Hypothalamus (tissue), 51 donors: ENCODE measurements around the gene LRRC75B.
A peak's percentile ranks its signal among the peaks of the same experiment; 100 is the strongest.
"Not testable (repeated sequence)": the region's sequence is repeated elsewhere in the genome, so short reads cannot be mapped to it uniquely, and the experiment has no call there.

ENCODE experiments used
- DNase-seq, 51 donors: peaks; one replicate each; lab custom pipeline; 2025; lab: John Stamatoyannopoulos, UW

LRRC75B gene

GRCh38 chr22:24555165-24556039 lies 37.5 kb downstream of the LRRC75B start, which contains the start of gene SNRPD3:
TSS of gene SNRPD3 (plus strand) at chr22:24555999. CDS start at chr22:24557675, 1,676 bp downstream.
- peak; percentile 93 to 100 (median 99) for DNase-seq

- peak in 6 of 51 donors; percentile 7 to 48 (median 33) for DNase-seq
Observed at GRCh38 chr22:24554313-24555164, 38.3 kb downstream of the LRRC75B start, which contains the start of gene GUCD1. TSS of gene GUCD1 (minus strand) at chr22:24555138. CDS start at chr22:24554991, 147 bp downstream.

- peak in 3 of 51 donors; percentile 5 to 14 (median 6) for DNase-seq
Observed at GRCh38 chr22:24553597-24554312, 39.1 kb downstream of the LRRC75B start.

GRCh38 chr22:24552503-24553286 lies 40.2 kb downstream of the LRRC75B start:
- DNase-seq = not testable (repeated sequence)

GRCh38 chr22:24550902-24551435 lies 41.9 kb downstream of the LRRC75B start:
- no peak for DNase-seq

DNA sequence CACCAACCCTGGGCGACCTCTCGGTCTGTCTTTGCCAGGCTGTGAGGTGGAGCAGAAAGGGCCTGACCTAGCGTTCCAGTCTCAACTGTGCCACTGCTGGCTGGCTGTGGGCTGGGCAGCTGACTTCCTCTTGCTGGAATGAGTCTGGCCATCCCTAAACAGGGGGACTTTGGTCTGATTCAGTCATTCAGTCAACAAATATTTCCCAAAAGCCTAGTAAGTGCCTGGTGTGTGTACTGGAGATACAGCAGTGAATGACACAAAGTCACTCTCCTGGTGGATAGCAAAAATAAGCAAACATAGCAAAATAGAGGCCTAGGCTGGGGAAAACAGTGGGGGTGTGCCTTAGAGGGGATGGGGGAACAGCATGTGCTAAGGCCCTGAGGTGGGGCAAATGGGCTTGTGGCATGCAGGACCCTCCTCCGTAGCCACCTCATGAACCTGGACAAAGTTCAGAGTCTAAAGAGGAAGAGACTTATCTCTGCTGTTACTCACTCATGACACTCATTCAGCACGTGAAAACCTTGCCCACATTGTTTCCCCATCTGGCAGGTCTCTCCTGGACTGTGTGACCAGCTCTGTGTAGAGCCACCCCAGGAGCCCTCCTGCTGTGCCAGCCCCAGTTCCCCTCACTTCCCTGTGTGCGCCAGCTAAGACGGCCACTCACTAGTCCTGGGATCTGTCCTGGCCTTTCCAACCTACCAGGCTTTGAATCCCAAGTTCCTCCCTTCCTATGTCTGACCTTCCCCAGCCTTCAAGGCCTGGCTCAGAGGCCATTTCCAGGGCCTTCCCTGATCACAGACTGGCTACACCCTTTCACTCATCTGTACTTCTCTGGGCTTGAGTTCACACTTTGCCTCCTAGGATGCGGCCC lies 42.6 kb downstream of the LRRC75B start:
- peak in 1 of 51 donors; percentile 2 for DNase-seq

DNA sequence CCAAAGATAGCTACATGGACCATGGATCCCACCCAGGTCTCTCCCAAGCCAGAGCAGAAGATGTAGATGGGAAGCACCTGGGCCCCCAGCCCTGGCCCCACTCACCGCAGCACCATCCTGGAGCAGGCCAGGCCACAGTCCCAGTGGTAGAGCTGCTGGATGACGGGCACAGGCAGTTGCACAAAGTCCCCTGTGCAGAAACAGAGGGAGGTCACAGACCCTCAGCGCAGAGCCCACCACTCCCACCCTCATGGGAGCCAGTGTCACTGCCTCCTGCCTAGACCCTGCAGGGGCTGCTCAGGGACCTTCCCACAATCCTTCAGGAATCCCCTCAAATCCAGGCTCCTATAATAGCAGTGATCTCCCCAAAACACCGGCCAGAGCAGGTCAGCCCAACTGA lies 44.1 kb downstream of the LRRC75B start:
- DNase-seq = no peak

DNA sequence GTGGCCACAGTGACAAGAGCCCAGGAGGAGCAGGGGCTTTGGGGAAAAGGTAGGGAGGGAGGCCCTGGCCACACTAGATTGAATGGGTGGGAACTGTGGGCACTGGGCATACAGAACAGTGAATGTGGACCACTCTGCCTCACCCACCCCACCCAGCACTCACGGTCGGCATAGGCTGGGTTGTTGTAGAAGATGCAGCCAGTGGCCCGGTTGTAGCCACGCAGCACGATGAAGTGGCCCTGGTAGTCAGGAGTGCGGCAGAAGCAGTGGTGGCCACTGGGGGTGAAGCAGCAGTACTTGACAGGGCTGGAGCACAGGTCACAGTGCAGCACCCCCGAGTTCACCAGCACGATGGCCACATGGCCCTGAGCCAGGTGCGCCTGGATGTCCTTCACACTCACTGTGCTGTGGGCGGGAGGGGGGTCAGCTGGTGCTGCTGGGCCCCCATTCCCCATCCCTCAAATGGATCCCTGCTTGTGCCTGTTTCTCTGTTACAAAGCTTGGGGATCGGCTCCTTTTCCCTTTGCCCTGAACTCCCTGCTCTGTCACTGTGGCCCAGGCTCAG lies 49.1 kb downstream of the LRRC75B start:
- DNase-seq = no peak

DNA sequence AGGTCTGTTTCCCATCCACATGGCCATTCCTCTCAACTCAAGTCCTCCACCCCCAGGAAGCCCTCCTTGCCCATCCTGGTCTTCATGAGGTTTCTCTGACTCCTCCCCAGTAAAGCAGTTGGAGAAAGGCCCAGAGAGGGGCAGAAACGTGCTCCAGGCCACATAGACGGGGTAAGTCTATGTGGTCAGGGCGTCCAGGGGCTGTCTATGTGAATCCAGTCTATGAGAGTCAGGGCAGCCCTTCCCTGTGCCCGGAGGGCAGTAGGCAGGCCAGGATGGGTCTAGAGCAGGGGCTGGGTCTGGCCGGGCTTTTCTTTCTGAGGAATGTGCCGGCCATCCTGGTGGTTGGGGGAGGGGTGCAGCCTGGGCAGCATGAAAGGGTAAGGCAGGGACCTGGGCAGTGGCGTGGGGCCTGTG lies 49.7 kb downstream of the LRRC75B start:
- no peak for DNase-seq

DNA sequence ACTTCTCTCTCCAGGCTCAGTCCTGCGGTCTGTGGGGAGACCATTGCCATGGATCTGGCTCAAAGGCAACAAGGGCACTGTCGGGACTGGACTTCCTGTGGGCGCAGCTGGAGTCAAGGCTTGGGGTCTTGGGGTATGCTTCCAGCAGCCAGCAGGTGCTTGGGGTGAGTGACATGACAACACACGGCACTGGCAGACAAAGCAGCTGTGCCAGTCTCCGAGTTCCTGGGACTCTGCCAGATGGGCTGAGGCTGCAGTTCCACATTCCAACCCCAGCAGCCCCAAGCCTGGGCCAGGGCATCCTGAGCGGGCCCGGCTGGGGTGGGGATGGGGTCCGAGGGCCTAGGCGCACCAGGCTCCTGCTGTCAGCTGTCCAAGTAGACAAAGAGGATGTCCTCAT lies 50.2 kb downstream of the LRRC75B start:
- peak in 16 of 51 donors; percentile 2 to 62 (median 24) for DNase-seq

GRCh38 chr22:24541681-24542515 lies 51.0 kb downstream of the LRRC75B start:
- no peak for DNase-seq

DNA sequence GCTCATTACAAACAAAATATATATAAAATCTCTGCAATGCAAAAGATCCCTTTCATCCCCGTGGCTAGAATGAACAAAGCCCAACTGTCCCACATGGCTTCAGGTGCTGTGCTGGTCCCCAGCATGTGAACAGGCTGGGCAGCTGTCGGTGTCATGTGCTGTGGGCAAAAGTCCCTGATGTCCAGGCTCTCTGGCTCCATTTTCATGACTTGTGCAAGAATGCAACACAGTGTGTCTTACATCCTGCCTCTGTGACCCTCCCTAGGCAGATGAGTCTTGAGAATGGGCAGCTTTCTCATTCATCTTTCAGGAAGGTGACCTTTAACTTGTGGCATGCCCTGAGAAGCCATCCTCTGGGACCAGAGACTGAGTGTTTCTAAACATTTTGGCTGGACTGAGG lies 52.4 kb downstream of the LRRC75B start:
- peak in 1 of 51 donors; percentile 3 for DNase-seq

GRCh38 chr22:24536089-24536488 lies 56.8 kb downstream of the LRRC75B start:
- no peak for DNase-seq
